HL-60 (cell line): ENCODE results near the gene MTCL3.

Experiments used
- GABPA ChIP-seq: IDR thresholded peaks from 2 replicates; pipeline ENCODE4 v1.6.1; 2012; ENCODE audit warnings: low read depth
- POLR2AphosphoS5 ChIP-seq: IDR thresholded peaks from 2 replicates; pipeline ENCODE4 v1.6.1; 2012; ENCODE audit warnings: low read depth
- SPI1 ChIP-seq: IDR thresholded peaks from 2 replicates; pipeline ENCODE4 v1.6.1; 2012; ENCODE audit warnings: low read depth, mild to moderate bottlenecking, borderline replicate concordance
- TF ChIP-seq, protein P1 (sequence below): IDR thresholded peaks from one replicate; pipeline ENCODE4 v1.5.1; 2011; ENCODE audit warnings: low read length, control low read depth, inconsistent platforms; ENCODE audit not compliant: insufficient read depth
- TF ChIP-seq, protein P2 (sequence below): IDR thresholded peaks from 2 replicates; pipeline ENCODE4 v1.6.1; 2012; ENCODE audit warnings: low read depth; ENCODE audit not compliant: insufficient replicate concordance

DNA sequence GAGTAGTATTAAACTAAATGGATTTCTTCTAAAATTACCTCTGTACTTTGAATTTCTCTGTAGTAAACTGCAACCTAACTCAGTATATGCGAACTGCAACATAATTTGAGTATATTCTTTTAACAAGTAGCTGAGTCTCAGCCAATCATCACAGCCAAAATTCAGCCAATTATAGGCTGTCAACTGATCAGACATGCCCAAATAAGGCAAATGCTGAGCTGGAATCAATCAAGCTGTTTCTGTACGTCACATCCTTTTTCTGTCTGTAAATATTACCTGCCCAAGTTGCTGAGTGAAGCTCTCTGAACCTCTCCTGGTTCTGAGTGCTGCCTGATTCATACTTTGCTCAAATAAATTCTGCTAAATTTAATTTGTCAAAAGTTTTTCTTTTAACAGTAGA, 48.3 kb upstream of the MTCL3 start:
- no peak for TF ChIP-seq POLR2AphosphoS5
- no peak for TF ChIP-seq GABPA
- TF ChIP-seq, protein P1, sequence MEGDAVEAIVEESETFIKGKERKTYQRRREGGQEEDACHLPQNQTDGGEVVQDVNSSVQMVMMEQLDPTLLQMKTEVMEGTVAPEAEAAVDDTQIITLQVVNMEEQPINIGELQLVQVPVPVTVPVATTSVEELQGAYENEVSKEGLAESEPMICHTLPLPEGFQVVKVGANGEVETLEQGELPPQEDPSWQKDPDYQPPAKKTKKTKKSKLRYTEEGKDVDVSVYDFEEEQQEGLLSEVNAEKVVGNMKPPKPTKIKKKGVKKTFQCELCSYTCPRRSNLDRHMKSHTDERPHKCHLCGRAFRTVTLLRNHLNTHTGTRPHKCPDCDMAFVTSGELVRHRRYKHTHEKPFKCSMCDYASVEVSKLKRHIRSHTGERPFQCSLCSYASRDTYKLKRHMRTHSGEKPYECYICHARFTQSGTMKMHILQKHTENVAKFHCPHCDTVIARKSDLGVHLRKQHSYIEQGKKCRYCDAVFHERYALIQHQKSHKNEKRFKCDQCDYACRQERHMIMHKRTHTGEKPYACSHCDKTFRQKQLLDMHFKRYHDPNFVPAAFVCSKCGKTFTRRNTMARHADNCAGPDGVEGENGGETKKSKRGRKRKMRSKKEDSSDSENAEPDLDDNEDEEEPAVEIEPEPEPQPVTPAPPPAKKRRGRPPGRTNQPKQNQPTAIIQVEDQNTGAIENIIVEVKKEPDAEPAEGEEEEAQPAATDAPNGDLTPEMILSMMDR: no peak
- TF ChIP-seq, protein P2, sequence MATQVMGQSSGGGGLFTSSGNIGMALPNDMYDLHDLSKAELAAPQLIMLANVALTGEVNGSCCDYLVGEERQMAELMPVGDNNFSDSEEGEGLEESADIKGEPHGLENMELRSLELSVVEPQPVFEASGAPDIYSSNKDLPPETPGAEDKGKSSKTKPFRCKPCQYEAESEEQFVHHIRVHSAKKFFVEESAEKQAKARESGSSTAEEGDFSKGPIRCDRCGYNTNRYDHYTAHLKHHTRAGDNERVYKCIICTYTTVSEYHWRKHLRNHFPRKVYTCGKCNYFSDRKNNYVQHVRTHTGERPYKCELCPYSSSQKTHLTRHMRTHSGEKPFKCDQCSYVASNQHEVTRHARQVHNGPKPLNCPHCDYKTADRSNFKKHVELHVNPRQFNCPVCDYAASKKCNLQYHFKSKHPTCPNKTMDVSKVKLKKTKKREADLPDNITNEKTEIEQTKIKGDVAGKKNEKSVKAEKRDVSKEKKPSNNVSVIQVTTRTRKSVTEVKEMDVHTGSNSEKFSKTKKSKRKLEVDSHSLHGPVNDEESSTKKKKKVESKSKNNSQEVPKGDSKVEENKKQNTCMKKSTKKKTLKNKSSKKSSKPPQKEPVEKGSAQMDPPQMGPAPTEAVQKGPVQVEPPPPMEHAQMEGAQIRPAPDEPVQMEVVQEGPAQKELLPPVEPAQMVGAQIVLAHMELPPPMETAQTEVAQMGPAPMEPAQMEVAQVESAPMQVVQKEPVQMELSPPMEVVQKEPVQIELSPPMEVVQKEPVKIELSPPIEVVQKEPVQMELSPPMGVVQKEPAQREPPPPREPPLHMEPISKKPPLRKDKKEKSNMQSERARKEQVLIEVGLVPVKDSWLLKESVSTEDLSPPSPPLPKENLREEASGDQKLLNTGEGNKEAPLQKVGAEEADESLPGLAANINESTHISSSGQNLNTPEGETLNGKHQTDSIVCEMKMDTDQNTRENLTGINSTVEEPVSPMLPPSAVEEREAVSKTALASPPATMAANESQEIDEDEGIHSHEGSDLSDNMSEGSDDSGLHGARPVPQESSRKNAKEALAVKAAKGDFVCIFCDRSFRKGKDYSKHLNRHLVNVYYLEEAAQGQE: no peak
- no peak for TF ChIP-seq SPI1
